H1 (cell line): Measurements from ENCODE around the gene VPS35L. TPM values are rescaled to one million over a fixed set of nuclear protein-coding genes. Genes with fewer than 3 reads are reported as not detected.

ENCODE experiments used
- CTCF ChIA-PET: fragments of 300-600 bp; sonication (Branson Sonifier 250); formaldehyde crosslinking; loops from one replicate; lab custom pipeline; 2021; ENCODE audit not compliant: partially characterized antibody; lab: Charles Lee
- POLR2A ChIA-PET: fragments of 300-600 bp; sonication (Branson Sonifier 250); formaldehyde crosslinking; loops from one replicate; lab custom pipeline; 2021; ENCODE audit warnings: inconsistent platforms; ENCODE audit not compliant: partially characterized antibody; lab: Charles Lee
- DNase-seq, 2 experiments: peaks; one replicate each; pipeline versions ENCODE4 v3.0.0 to v3.0.0-alpha.2; 2010 to 2022; ENCODE audit warnings: low spot score in 2 of 2, low read depth in 1 of 2, mixed read lengths in 1 of 2
- FAIRE-seq: peaks from 2 replicates; lab custom pipeline; 2011; peaks lifted over from hg19 to GRCh38; lab: Jason Lieb, UNC
- H2AFZ ChIP-seq: 2 replicates; pipeline ENCODE4 v1.8.1; 2012; ENCODE audit warnings: low read length, inconsistent platforms
- H2AK5ac ChIP-seq: 2 replicates; pipeline ENCODE4 v1.6.1; 2013; ENCODE audit warnings: low read depth, low read length
- H2BK120ac ChIP-seq: replicated peaks from 2 replicates; pipeline ENCODE3; 2013; ENCODE audit warnings: low read depth, low read length, inconsistent platforms
- H2BK12ac ChIP-seq: 2 replicates; pipeline ENCODE4 v1.6.1; 2013; ENCODE audit warnings: low read depth, low read length
- H2BK15ac ChIP-seq: 2 replicates; pipeline ENCODE4 v1.6.1; 2013; ENCODE audit warnings: low read length
- H2BK20ac ChIP-seq: 2 replicates; pipeline ENCODE4 v1.6.1; 2013; ENCODE audit warnings: low read length
- H2BK5ac ChIP-seq: 2 replicates; pipeline ENCODE4 v1.6.1; 2013; ENCODE audit warnings: low read depth, low read length
- H3K14ac ChIP-seq: 2 replicates; pipeline ENCODE4 v1.6.1; 2013; ENCODE audit warnings: inconsistent platforms; ENCODE audit not compliant: insufficient read length
- H3K18ac ChIP-seq: 2 replicates; pipeline ENCODE4 v1.6.1; 2013; ENCODE audit warnings: low read length; ENCODE audit errors: extremely low read depth
- H3K23ac ChIP-seq: 2 replicates; pipeline ENCODE4 v1.6.1; 2013; ENCODE audit warnings: inconsistent platforms; ENCODE audit not compliant: insufficient read length
- H3K23me2 ChIP-seq: 2 replicates; pipeline ENCODE4 v1.6.1; 2013; ENCODE audit warnings: low read depth, low read length
- H3K27ac ChIP-seq: 2 replicates; pipeline ENCODE4 v1.6.1; 2011; ENCODE audit warnings: low read depth, low read length, inconsistent platforms
- H3K27me3 ChIP-seq, 4 experiments: replicated peaks in 1 of 4; 1 replicate in 1 of 4; 2 replicates in 3 of 4; pipeline versions ENCODE4 v1.6.1 to v1.8.1; 2011 to 2013; ENCODE audit warnings: low read length in 3 of 4, mild to moderate bottlenecking in 3 of 4, inconsistent platforms in 2 of 4, mixed read lengths in 2 of 4, moderate library complexity in 1 of 4; ENCODE audit not compliant: control insufficient read depth in 3 of 4, insufficient read depth in 3 of 4; ENCODE audit errors: extremely low read depth in 1 of 4
- H3K36me3 ChIP-seq, 4 experiments: 2 replicates each; pipeline versions ENCODE4 v1.6.1 to v1.8.1; 2011 to 2013; ENCODE audit warnings: mild to moderate bottlenecking in 4 of 4, low read length in 3 of 4, moderate library complexity in 2 of 4, control low read depth in 1 of 4, inconsistent platforms in 1 of 4; ENCODE audit not compliant: insufficient read depth in 4 of 4, control insufficient read depth in 2 of 4
- H3K4ac ChIP-seq: replicated peaks from 2 replicates; pipeline ENCODE3; 2013; ENCODE audit warnings: low read length, low read depth, mixed read lengths, inconsistent platforms; ENCODE audit not compliant: insufficient read length
- H3K4me1 ChIP-seq, 4 experiments: replicated peaks in 1 of 4; 1 replicate in 1 of 4; 2 replicates in 3 of 4; pipeline versions ENCODE4 v1.6.1 to v1.8.1; 2011 to 2013; ENCODE audit warnings: low read length in 3 of 4, inconsistent platforms in 2 of 4, mixed read lengths in 1 of 4; ENCODE audit not compliant: insufficient read depth in 4 of 4, control insufficient read depth in 3 of 4
- H3K4me2 ChIP-seq, 2 experiments: 2 replicates each; pipeline versions ENCODE4 v1.6.1 to v1.8.1; 2011 to 2013; ENCODE audit warnings: low read depth in 2 of 2, low read length in 2 of 2, control low read depth in 1 of 2, inconsistent platforms in 1 of 2, mild to moderate bottlenecking in 1 of 2; ENCODE audit not compliant: insufficient read depth in 1 of 2
- H3K4me3 ChIP-seq, 4 experiments: fragments of 200-600, 300-600 bp in 1 of 4; sonication (generic), shearing (Covaris generic), sonication (Bioruptor Twin) in 1 of 4; 2 replicates each; pipeline versions ENCODE4 v1.5.1 to v1.8.1; 2011 to 2016; ENCODE audit warnings: low read length in 4 of 4, low read depth in 3 of 4, control low read depth in 2 of 4, inconsistent platforms in 2 of 4, mild to moderate bottlenecking in 2 of 4, mixed read lengths in 1 of 4, moderate library complexity in 1 of 4; ENCODE audit not compliant: insufficient read depth in 2 of 4; ENCODE audit errors: extremely low read depth in 1 of 4
- H3K56ac ChIP-seq: replicated peaks from 2 replicates; pipeline ENCODE3; 2013; ENCODE audit warnings: low read depth, mild to moderate bottlenecking, mixed read lengths, low read length, inconsistent platforms; ENCODE audit not compliant: insufficient read length
- H3K79me1 ChIP-seq: 2 replicates; pipeline ENCODE4 v1.6.1; 2013; ENCODE audit warnings: low read depth, low read length, control low read depth
- H3K79me2 ChIP-seq, 2 experiments: 2 replicates each; pipeline versions ENCODE4 v1.6.1 to v1.8.1; 2012 to 2013; ENCODE audit warnings: low read length in 2 of 2, mild to moderate bottlenecking in 2 of 2, inconsistent platforms in 1 of 2; ENCODE audit not compliant: insufficient read depth in 2 of 2, control insufficient read depth in 1 of 2
- H3K9ac ChIP-seq, 4 experiments: replicated peaks in 1 of 4; 1 replicate in 1 of 4; 2 replicates in 3 of 4; pipeline versions ENCODE4 v1.6.1 to v1.8.1; 2011 to 2013; ENCODE audit warnings: low read depth in 3 of 4, low read length in 3 of 4, control low read depth in 2 of 4, mild to moderate bottlenecking in 2 of 4, moderate library complexity in 2 of 4, inconsistent platforms in 1 of 4; ENCODE audit errors: extremely low read depth in 1 of 4
- H3K9me3 ChIP-seq, 2 experiments: 2 replicates each; pipeline versions ENCODE4 v1.6.1 to v1.8.1; 2012 to 2013; ENCODE audit warnings: mild to moderate bottlenecking in 2 of 2, moderate library complexity in 2 of 2, control low read depth in 1 of 2, inconsistent platforms in 1 of 2, low read depth in 1 of 2, low read length in 1 of 2, mixed read lengths in 1 of 2; ENCODE audit not compliant: insufficient read depth in 2 of 2
- H4K20me1 ChIP-seq, 2 experiments: replicated peaks in 1 of 2; 2 replicates each; pipeline versions ENCODE3 to v1.8.1; 2011 to 2013; ENCODE audit warnings: inconsistent platforms in 2 of 2, low read length in 2 of 2, mild to moderate bottlenecking in 1 of 2; ENCODE audit not compliant: insufficient read depth in 2 of 2, control insufficient read depth in 1 of 2
- H4K5ac ChIP-seq: 2 replicates; pipeline ENCODE4 v1.6.1; 2013; ENCODE audit warnings: low read length, low read depth, mixed read lengths, inconsistent platforms; ENCODE audit not compliant: insufficient read length
- H4K8ac ChIP-seq: 2 replicates; pipeline ENCODE4 v1.8.0; 2013; ENCODE audit warnings: mild to moderate bottlenecking, moderate library complexity, low read length, inconsistent platforms; ENCODE audit not compliant: insufficient read depth; ENCODE audit errors: extremely low read depth
- H4K91ac ChIP-seq: replicated peaks from 2 replicates; pipeline ENCODE3; 2013; ENCODE audit warnings: low read length, mixed read lengths, inconsistent platforms; ENCODE audit not compliant: insufficient read length
- MAX ChIP-seq: IDR thresholded peaks from 2 replicates; pipeline ENCODE4 v1.6.1; 2012; ENCODE audit warnings: inconsistent platforms
- POLR2A ChIP-seq, 2 experiments: IDR thresholded peaks; 1 replicate in 1 of 2; 2 replicates in 1 of 2; pipeline ENCODE4 v1.6.1; 2011; ENCODE audit warnings: low read depth in 2 of 2, low read length in 2 of 2, mild to moderate bottlenecking in 2 of 2; ENCODE audit errors: control extremely low read depth in 1 of 2
- RAD21 ChIP-seq, 2 experiments: IDR thresholded peaks in 1 of 2; conservative IDR thresholded peaks in 1 of 2; 2 replicates each; pipeline ENCODE4 v1.6.1; 2011; ENCODE audit warnings: low read depth in 2 of 2, low read length in 2 of 2, improper control_type of control experiment in 1 of 2, inconsistent platforms in 1 of 2, mild to moderate bottlenecking in 1 of 2, moderate library complexity in 1 of 2
- WGBS, 2 experiments: shearing (Covaris generic) in 1 of 2; methylation state at CpG; one replicate each; pipeline versions ENCODE4 v1.1.6 to v1.1.7; 2013 to 2015; ENCODE audit warnings: low lambda C conversion rate in 2 of 2, mixed read lengths in 2 of 2, inconsistent platforms in 1 of 2, low coverage in 1 of 2, missing lambda C conversion rate in 1 of 2; ENCODE audit not compliant: insufficient replicate concordance in 2 of 2, insufficient coverage in 1 of 2, insufficient read length in 1 of 2; ENCODE audit errors: extremely low coverage in 1 of 2, missing lambda C conversion rate in 1 of 2; 5-methylcytosine and 5-hydroxymethylcytosine counted together
- polyA plus RNA-seq, 7 experiments: library from polyadenylated mRNA; depleted of rRNA in 3 of 7; stranded (reverse) in 5 of 7; unstranded in 2 of 7; fragments of >200 nt in 5 of 7; fragments of 200-250 nt in 2 of 7; gene quantifications; 1 replicate in 5 of 7; 2 replicates in 1 of 7; 4 replicates in 1 of 7; pipeline versions ENCODE4 v1.2.1 to v1.2.3, GENCODE V29; 2011 to 2013; ENCODE audit warnings: missing spikeins in 2 of 7, mixed read lengths in 2 of 7
- total RNA-seq: library from RNA; stranded (reverse); fragmentation: NEBNext Ultra II Directional; extraction: Animal tissue kit (Norgen Biotek cat#: 25700); gene quantifications from 2 replicates; pipeline ENCODE4 v1.2.1, GENCODE V29; 2021

VPS35L gene
- total and polyA plus RNA-seq, 2 of the 8 experiments (the other 6 are each of a cell fraction or from before 2014, with no cell fraction given) = 31.5 to 57.1 TPM

- Histone ChIP-seq H3K27me3 (no peaks in the 10 kb centered on the region), H3K36me3 (peaks cover 0 to 48% (median 31%) of the 10 kb centered on the region in 4 experiments; a peak in 6 of 8 replicates), H2BK20ac (no peak overlapping the region), H4K5ac (no peak overlapping the region), H2BK120ac (no peak overlapping the region), H3K23me2 (no peaks in the 10 kb centered on the region), H3K18ac (no peak overlapping the region), H3K79me2 (no peaks in the 10 kb centered on the region), H3K4me3 (no peak overlapping the region), H2BK12ac (no peak overlapping the region), H4K8ac (no peak overlapping the region), H3K9ac (no peak overlapping the region), H4K20me1 (no peaks in the 10 kb centered on the region), H4K91ac (no peak overlapping the region), H3K23ac (no peak overlapping the region), H3K27ac (no peak overlapping the region), H3K14ac (no peak overlapping the region), H2AFZ (no peak overlapping the region), H2AK5ac (no peak overlapping the region), H2BK15ac (no peak overlapping the region), H3K4me2 (no peak overlapping the region), H3K79me1 (no peaks in the 10 kb centered on the region), H3K4ac (no peak overlapping the region), H3K56ac (no peak overlapping the region), H3K9me3 (no peaks in the 10 kb centered on the region), H2BK5ac (no peak overlapping the region), H3K4me1 (no peaks in the 10 kb centered on the region)
- DNase-seq (no peak), FAIRE-seq (no peak)
- POLR2A ChIA-PET = interaction anchor here (1.4 to 2.2 kb wide), 2 partner anchors 14 to 37 kb away, joined by 3 to 8 read pairs; partner anchors contain the start of gene VPS35L
- CTCF ChIA-PET = interaction anchor here (4.0 kb wide), 1 partner anchor 14 kb away, joined by 17 read pairs; the partner anchor contains the start of gene VPS35L
- TF ChIP-seq POLR2A (IDR thresholded peaks at IDR 0.05; ENCODE audit: control extremely low read depth in 1 of 2, low read depth in 2 of 2, low read length in 2 of 2) = no peak
- no peak for TF ChIP-seq RAD21 (IDR thresholded peaks at IDR 0.05 in 1 of 2, conservative IDR thresholded peaks at IDR 0.05 in 1 of 2; ENCODE audit: low read depth in 2 of 2, low read length in 2 of 2)
- no peak for TF ChIP-seq MAX
- 93% methylated on average over 6 of the region's 6 CpGs; no CpG with 5 or more reads in 1 of the 2 experiments for WGBS, 2 experiments
Measured at GRCh38 chr16:19540241-19540970, 15.1 kb upstream of the VPS35L start.
